Measurements from ENCODE around the gene CDH2. TPM values are rescaled to one million over a fixed set of nuclear protein-coding genes. Genes with fewer than 3 reads are reported as not detected.

Gene CDH2
- total RNA-seq, 1 donor from 2014 or later = 3.7 TPM

DNA sequence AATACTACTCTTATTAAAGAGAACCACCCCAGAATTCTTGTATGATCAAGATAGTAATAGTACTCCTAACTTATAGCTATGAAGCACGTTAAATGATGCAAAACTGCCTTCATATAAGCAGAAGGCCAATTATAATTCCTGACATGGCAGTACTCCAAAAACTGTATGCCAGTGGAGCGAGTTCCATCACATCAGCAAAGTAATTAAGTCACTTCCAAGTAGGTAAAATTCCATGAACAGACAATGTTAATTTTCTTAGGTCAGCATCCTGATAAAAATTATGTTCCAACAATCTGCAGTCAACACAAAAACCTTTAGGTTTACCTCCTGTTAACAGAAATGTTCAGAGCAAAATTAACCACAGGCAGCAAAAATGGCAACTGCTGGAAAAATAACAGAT is 136.7 kb downstream of the CDH2 start:
- TF ChIP-seq CTCF (IDR thresholded peaks at IDR 0.05) = no peak
- TF ChIP-seq POLR2A (IDR thresholded peaks at IDR 0.05) = no peak
- intact Hi-C loops (cut with DNase I) = no loop called here
- Histone ChIP-seq H3K36me3 (no peaks in the 10 kb centered on the region), H3K4me3 (no peak overlapping the region), H3K9me3 (no peaks in the 10 kb centered on the region), H3K27ac (no peak overlapping the region), H3K27me3 (no peaks in the 10 kb centered on the region), H3K4me1 (no peaks in the 10 kb centered on the region)
- no peak for DNase-seq (ENCODE audit: extremely low spot score in 2 of 2)

GRCh38 chr18:28039691-28040090 is 137.2 kb downstream of the CDH2 start:
- TF ChIP-seq CTCF (IDR thresholded peaks at IDR 0.05) (no peak), POLR2AphosphoS5 (IDR thresholded peaks at IDR 0.05; ENCODE audit: insufficient read depth in 1 of 2, low read depth in 1 of 2) (no peak), POLR2A (IDR thresholded peaks at IDR 0.05) (no peak)
- DNase-seq (ENCODE audit: extremely low spot score in 2 of 2) = no peak
- Histone ChIP-seq H3K27ac (no peak overlapping the region), H3K4me1 (no peaks in the 10 kb centered on the region), H3K36me3 (no peaks in the 10 kb centered on the region), H3K4me3 (no peak overlapping the region), H3K27me3 (no peaks in the 10 kb centered on the region), H3K9me3 (no peaks in the 10 kb centered on the region)
- intact Hi-C loops (cut with DNase I) = no loop called here

DNA sequence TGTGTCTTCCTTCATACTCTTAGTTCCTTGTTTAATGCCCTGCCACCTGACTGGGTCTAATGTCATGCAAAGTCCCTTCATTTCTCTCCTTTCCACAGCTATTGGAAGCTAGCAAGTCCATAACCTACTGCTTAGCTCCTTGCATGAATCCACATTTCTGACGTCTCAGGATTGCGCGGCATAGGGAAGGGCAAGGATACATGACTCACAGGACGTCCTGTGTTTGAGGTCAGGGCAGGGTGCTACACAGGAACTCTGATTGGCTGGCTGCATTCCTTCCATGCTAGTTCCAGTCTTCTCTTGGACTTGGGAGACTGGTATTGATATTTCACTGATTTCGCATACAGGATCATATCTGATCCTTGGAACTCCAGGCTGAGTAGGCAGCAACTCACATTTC is 137.9 kb downstream of the CDH2 start:
- TF ChIP-seq POLR2AphosphoS5 (IDR thresholded peaks at IDR 0.05; ENCODE audit: insufficient read depth in 1 of 2, low read depth in 1 of 2) (no peak), CTCF (IDR thresholded peaks at IDR 0.05) (no peak), POLR2A (IDR thresholded peaks at IDR 0.05) (no peak)
- DNase-seq (ENCODE audit: extremely low spot score in 2 of 2) = no peak
- Histone ChIP-seq H3K4me3 (no peak overlapping the region), H3K9me3 (no peaks in the 10 kb centered on the region), H3K4me1 (no peaks in the 10 kb centered on the region), H3K36me3 (no peaks in the 10 kb centered on the region), H3K27ac (no peak overlapping the region), H3K27me3 (no peaks in the 10 kb centered on the region)
- intact Hi-C loops (cut with DNase I) = no loop called here

DNA sequence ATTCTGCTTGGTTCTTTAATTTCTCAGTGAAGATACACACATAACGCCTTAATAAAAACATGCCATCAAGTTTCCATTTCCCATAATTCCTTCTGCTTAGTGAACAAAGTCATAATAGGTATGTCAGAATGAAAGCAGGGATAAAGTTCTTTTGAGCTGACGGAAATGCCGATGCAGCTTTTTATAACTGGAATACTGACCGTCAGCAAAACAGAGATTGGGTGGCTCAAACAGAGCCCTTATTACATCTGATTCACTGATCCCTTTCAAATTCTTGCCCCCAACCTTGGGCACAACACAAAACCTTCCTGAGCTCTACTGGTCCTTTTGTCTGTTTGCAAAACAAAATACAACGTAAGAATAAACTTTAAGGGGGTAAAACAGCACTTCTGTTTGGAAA is 140.4 kb downstream of the CDH2 start:
- intact Hi-C loops (cut with DNase I) = no loop called here
- Histone ChIP-seq H3K4me1 (no peaks in the 10 kb centered on the region), H3K9me3 (no peaks in the 10 kb centered on the region), H3K36me3 (no peaks in the 10 kb centered on the region), H3K27me3 (no peaks in the 10 kb centered on the region), H3K4me3 (no peak overlapping the region), H3K27ac (no peak overlapping the region)
- TF ChIP-seq CTCF (IDR thresholded peaks at IDR 0.05) = no peak
- no peak for DNase-seq (ENCODE audit: extremely low spot score in 2 of 2)

GRCh38 chr18:28034567-28034966 is 142.4 kb downstream of the CDH2 start:
- H3K27me3 ChIP-seq = no peaks in the 10 kb centered on the region
- TF ChIP-seq POLR2AphosphoS5 (IDR thresholded peaks at IDR 0.05; ENCODE audit: insufficient read depth in 1 of 2, low read depth in 1 of 2) = no peak
- no peak for TF ChIP-seq POLR2A (IDR thresholded peaks at IDR 0.05)
- TF ChIP-seq CTCF (IDR thresholded peaks at IDR 0.05) = no peak
- no peaks in the 10 kb centered on the region for H3K4me1 ChIP-seq
- DNase-seq (ENCODE audit: extremely low spot score in 2 of 2) = no peak
- H3K36me3 ChIP-seq = no peaks in the 10 kb centered on the region
- H3K9me3 ChIP-seq = no peaks in the 10 kb centered on the region
- intact Hi-C loops (cut with DNase I) = no loop called here
- H3K27ac ChIP-seq = no peak overlapping the region
- no peak overlapping the region for H3K4me3 ChIP-seq
